ENCODE measurements around the gene WDPCP. TPM values are rescaled to one million over a fixed set of nuclear protein-coding genes. Genes with fewer than 3 reads are reported as not detected.

Gene WDPCP
- total RNA-seq, 3 donors from 2014 or later, result 5.3 to 15.4 (median 7.5) TPM

DNA sequence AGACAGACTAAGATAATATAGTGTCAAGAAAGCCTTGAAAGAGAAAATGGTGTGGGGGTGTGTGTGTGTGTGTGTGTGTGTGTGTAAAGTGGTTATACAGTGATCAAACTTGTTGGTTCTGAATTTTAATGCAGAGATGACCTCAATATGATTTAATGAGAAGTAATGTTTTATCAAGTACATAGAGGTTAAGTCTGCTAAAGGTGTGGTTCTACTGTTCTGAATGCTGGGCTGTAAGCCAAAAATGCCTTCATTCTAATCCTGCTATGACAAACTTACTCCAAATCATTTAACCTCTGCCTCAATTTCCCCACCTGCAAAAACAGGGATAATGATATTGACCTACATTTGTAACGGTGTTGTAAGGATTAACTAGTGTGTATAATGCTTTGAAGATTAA, 87.9 kb downstream of the WDPCP start:
- H3K4me3 ChIP-seq, result no peak overlapping the region
- ATAC-seq (no peak), DNase-seq (no peak)
- H3K36me3 ChIP-seq (ENCODE audit: low read depth), result no peaks in the 10 kb centered on the region
- H3K4me1 ChIP-seq (ENCODE audit: low read depth), result no peaks in the 10 kb centered on the region
- intact Hi-C loops (cut with DNase I, micrococcal nuclease), result no loop called here
- H3K9me3 ChIP-seq, result no peaks in the 10 kb centered on the region
- TF ChIP-seq, protein P1, sequence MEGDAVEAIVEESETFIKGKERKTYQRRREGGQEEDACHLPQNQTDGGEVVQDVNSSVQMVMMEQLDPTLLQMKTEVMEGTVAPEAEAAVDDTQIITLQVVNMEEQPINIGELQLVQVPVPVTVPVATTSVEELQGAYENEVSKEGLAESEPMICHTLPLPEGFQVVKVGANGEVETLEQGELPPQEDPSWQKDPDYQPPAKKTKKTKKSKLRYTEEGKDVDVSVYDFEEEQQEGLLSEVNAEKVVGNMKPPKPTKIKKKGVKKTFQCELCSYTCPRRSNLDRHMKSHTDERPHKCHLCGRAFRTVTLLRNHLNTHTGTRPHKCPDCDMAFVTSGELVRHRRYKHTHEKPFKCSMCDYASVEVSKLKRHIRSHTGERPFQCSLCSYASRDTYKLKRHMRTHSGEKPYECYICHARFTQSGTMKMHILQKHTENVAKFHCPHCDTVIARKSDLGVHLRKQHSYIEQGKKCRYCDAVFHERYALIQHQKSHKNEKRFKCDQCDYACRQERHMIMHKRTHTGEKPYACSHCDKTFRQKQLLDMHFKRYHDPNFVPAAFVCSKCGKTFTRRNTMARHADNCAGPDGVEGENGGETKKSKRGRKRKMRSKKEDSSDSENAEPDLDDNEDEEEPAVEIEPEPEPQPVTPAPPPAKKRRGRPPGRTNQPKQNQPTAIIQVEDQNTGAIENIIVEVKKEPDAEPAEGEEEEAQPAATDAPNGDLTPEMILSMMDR (IDR thresholded peaks at IDR 0.05), result no peak

DNA sequence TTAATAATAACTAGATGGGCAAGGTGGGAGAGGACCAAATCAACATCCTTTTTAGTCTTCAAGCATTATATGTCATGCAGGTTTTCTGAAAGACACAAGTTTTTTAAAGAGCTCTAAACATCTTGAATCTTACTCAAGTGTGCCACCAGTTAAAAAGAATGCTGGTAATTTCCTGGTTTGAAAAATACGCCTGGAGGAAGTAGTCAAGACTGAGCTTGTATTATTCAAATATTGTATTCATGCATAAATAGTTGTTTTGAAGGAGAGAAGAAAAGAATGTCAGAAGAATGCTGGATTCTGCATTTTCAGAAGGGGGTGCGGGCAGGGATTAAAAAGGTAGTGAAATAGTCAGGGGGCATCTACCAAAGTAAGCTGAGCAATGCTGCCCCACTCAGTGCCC, 90.7 kb downstream of the WDPCP start:
- TF ChIP-seq, protein P1 (IDR thresholded peaks at IDR 0.05), result no peak
- H3K4me1 ChIP-seq (ENCODE audit: low read depth), result no peaks in the 10 kb centered on the region
- DNase-seq, result no peak
- H3K9me3 ChIP-seq, result no peaks in the 10 kb centered on the region
- no peaks in the 10 kb centered on the region for H3K36me3 ChIP-seq (ENCODE audit: low read depth)
- intact Hi-C loops (cut with DNase I, micrococcal nuclease), result no loop called here
- no peak for ATAC-seq
- H3K4me3 ChIP-seq, result no peak overlapping the region

DNA sequence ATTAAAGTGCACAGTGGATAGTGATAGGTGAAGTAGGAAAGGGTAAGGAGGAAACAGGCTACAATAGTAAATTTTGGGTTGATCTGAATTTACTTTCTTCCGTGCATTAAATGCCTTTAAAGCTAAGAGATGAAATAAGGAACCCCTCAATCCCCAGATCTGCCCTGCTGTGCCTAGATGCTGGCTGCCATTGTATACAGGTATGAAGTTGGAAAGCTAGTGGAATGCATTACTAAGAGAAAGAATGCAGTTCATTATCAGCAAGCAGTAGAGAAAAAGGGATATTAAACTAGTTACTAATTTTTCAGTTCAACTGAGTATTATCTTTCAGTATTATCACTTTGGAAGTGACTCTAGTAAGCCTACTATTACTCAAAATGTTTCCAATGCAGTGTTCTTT, 93.3 kb downstream of the WDPCP start:
- TF ChIP-seq, protein P1 (IDR thresholded peaks at IDR 0.05), result no peak
- intact Hi-C loops (cut with DNase I, micrococcal nuclease), result no loop called here
- ATAC-seq, result no peak

DNA sequence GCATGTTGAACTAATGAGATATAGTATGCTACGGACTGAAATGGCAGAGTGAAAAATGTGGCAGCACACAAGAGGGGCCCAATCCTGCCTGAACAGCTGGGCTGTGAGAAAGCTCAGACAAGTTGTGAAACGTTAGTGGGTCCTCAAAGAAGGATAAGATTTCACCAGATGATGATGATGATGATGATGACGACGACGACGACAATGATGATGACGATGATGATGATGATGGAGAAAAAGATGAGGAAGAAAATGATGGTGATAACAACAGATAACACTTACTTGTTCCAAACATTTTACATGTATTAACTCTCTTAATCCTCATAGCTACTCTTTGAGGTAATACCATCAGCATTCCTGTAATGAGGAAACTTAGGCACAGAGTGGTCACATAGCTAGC, 94.2 kb downstream of the WDPCP start:
- no peak overlapping the region for H3K4me3 ChIP-seq
- TF ChIP-seq, protein P1 (IDR thresholded peaks at IDR 0.05), result no peak
- no peaks in the 10 kb centered on the region for H3K9me3 ChIP-seq
- no peaks in the 10 kb centered on the region for H3K36me3 ChIP-seq (ENCODE audit: low read depth)
- intact Hi-C loops (cut with DNase I, micrococcal nuclease), result no loop called here
- no peak for DNase-seq
- H3K4me1 ChIP-seq (ENCODE audit: low read depth), result no peaks in the 10 kb centered on the region
- no peak for ATAC-seq

More for the DNA sequence above, 93.3 kb downstream of the WDPCP start:
- H3K36me3 ChIP-seq (ENCODE audit: low read depth), result no peaks in the 10 kb centered on the region
- no peaks in the 10 kb centered on the region for H3K4me1 ChIP-seq (ENCODE audit: low read depth)
- no peak overlapping the region for H3K4me3 ChIP-seq
- no peak for DNase-seq
- no peaks in the 10 kb centered on the region for H3K9me3 ChIP-seq

DNA sequence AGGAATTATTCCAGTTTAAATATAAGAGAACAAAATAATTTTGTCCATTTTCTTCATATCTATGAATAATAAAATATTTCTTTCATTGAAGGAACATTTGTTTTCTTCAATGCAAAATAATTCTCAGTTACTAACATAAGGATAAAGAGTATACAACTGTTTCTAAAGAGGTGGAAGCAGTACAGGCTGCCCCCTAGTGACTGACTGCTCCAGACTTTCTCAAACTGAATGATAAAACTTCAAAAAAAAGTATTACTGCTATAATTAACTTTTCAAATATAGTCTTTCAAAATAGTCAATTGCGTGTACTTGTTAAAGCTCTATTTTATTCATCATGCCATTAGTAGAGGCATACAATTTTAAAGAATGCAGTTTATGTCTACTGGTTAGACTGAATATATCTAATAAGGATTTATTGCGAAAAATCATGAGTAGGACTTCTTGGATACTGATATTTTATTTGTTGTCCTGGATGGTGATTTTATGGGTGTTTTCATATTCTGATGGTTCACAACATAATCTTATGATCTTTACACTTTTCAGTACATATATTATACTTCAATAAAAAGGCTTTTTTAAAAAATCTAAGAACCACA, 100.1 kb downstream of the WDPCP start:
- Histone ChIP-seq H3K4me1 (ENCODE audit: low read depth) (no peaks in the 10 kb centered on the region), H3K4me3 (no peak overlapping the region), H3K9me3 (no peaks in the 10 kb centered on the region), H3K36me3 (ENCODE audit: low read depth) (no peaks in the 10 kb centered on the region)
- ATAC-seq (no peak), DNase-seq (peak in 1 of 3 donors; percentile 37)
- TF ChIP-seq, protein P1 (IDR thresholded peaks at IDR 0.05), result no peak
- intact Hi-C loops (cut with DNase I, micrococcal nuclease), result no loop called here

DNA sequence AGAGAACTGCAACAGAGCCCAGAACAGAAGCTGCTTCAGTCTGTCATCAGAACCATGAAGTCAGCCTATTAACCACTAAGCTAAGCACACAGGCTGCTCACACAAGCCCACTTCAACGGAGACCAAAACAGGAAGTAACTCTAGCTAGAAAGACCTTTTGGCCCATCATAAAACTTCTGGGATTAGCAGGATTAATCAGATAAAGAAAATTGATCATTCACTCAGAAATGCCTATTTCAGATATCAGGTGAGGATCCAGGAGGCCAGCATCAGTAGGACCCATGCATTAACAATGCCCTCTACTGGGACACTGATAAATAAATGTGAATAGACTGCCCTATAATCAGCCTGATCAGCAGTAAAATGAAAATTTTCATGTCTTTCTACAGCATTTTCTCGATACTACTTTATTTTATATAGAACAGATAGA, 101.4 kb downstream of the WDPCP start:
- no peak for DNase-seq
- H3K9me3 ChIP-seq, result no peaks in the 10 kb centered on the region
- no peaks in the 10 kb centered on the region for H3K4me1 ChIP-seq (ENCODE audit: low read depth)
- intact Hi-C loops (cut with DNase I, micrococcal nuclease), result no loop called here
- H3K4me3 ChIP-seq, result no peak overlapping the region
- ATAC-seq, result no peak
- TF ChIP-seq, protein P1 (IDR thresholded peaks at IDR 0.05), result no peak
- no peaks in the 10 kb centered on the region for H3K36me3 ChIP-seq (ENCODE audit: low read depth)

All from mucosa of descending colon (tissue), 3 donors.